H1 (cell line): ENCODE data around the gene PLIN4. TPM values are rescaled to one million over a fixed set of nuclear protein-coding genes. Genes with fewer than 3 reads are reported as not detected.
A peak's percentile ranks its signal among the peaks of the same experiment; 100 is the strongest.

Experiments
- CTCF ChIA-PET: fragments of 300-600 bp; sonication (Branson Sonifier 250); formaldehyde crosslinking; loops from one replicate; lab custom pipeline; 2021; ENCODE audit not compliant: partially characterized antibody; lab: Charles Lee
- POLR2A ChIA-PET: fragments of 300-600 bp; sonication (Branson Sonifier 250); formaldehyde crosslinking; loops from one replicate; lab custom pipeline; 2021; ENCODE audit warnings: inconsistent platforms; ENCODE audit not compliant: partially characterized antibody; lab: Charles Lee
- DNase-seq, 2 experiments: peaks; one replicate each; pipeline versions ENCODE4 v3.0.0 to v3.0.0-alpha.2; 2010 to 2022; ENCODE audit warnings: low spot score in 2 of 2, low read depth in 1 of 2, mixed read lengths in 1 of 2
- FAIRE-seq: peaks from 2 replicates; lab custom pipeline; 2011; peaks lifted over from hg19 to GRCh38; lab: Jason Lieb, UNC
- H2AFZ ChIP-seq: 2 replicates; pipeline ENCODE4 v1.8.1; 2012; ENCODE audit warnings: low read length, inconsistent platforms
- H2AK5ac ChIP-seq: 2 replicates; pipeline ENCODE4 v1.6.1; 2013; ENCODE audit warnings: low read depth, low read length
- H2BK120ac ChIP-seq: replicated peaks from 2 replicates; pipeline ENCODE3; 2013; ENCODE audit warnings: low read depth, low read length, inconsistent platforms
- H2BK12ac ChIP-seq: 2 replicates; pipeline ENCODE4 v1.6.1; 2013; ENCODE audit warnings: low read depth, low read length
- H2BK15ac ChIP-seq: 2 replicates; pipeline ENCODE4 v1.6.1; 2013; ENCODE audit warnings: low read length
- H2BK20ac ChIP-seq: 2 replicates; pipeline ENCODE4 v1.6.1; 2013; ENCODE audit warnings: low read length
- H2BK5ac ChIP-seq: 2 replicates; pipeline ENCODE4 v1.6.1; 2013; ENCODE audit warnings: low read depth, low read length
- H3K14ac ChIP-seq: 2 replicates; pipeline ENCODE4 v1.6.1; 2013; ENCODE audit warnings: inconsistent platforms; ENCODE audit not compliant: insufficient read length
- H3K18ac ChIP-seq: 2 replicates; pipeline ENCODE4 v1.6.1; 2013; ENCODE audit warnings: low read length; ENCODE audit errors: extremely low read depth
- H3K23ac ChIP-seq: 2 replicates; pipeline ENCODE4 v1.6.1; 2013; ENCODE audit warnings: inconsistent platforms; ENCODE audit not compliant: insufficient read length
- H3K23me2 ChIP-seq: 2 replicates; pipeline ENCODE4 v1.6.1; 2013; ENCODE audit warnings: low read depth, low read length
- H3K27ac ChIP-seq: 2 replicates; pipeline ENCODE4 v1.6.1; 2011; ENCODE audit warnings: low read depth, low read length, inconsistent platforms
- H3K27me3 ChIP-seq, 4 experiments: replicated peaks in 1 of 4; 1 replicate in 1 of 4; 2 replicates in 3 of 4; pipeline versions ENCODE4 v1.6.1 to v1.8.1; 2011 to 2013; ENCODE audit warnings: low read length in 3 of 4, mild to moderate bottlenecking in 3 of 4, inconsistent platforms in 2 of 4, mixed read lengths in 2 of 4, moderate library complexity in 1 of 4; ENCODE audit not compliant: control insufficient read depth in 3 of 4, insufficient read depth in 3 of 4; ENCODE audit errors: extremely low read depth in 1 of 4
- H3K36me3 ChIP-seq, 4 experiments: 2 replicates each; pipeline versions ENCODE4 v1.6.1 to v1.8.1; 2011 to 2013; ENCODE audit warnings: mild to moderate bottlenecking in 4 of 4, low read length in 3 of 4, moderate library complexity in 2 of 4, control low read depth in 1 of 4, inconsistent platforms in 1 of 4; ENCODE audit not compliant: insufficient read depth in 4 of 4, control insufficient read depth in 2 of 4
- H3K4ac ChIP-seq: replicated peaks from 2 replicates; pipeline ENCODE3; 2013; ENCODE audit warnings: low read length, low read depth, mixed read lengths, inconsistent platforms; ENCODE audit not compliant: insufficient read length
- H3K4me1 ChIP-seq, 4 experiments: replicated peaks in 1 of 4; 1 replicate in 1 of 4; 2 replicates in 3 of 4; pipeline versions ENCODE4 v1.6.1 to v1.8.1; 2011 to 2013; ENCODE audit warnings: low read length in 3 of 4, inconsistent platforms in 2 of 4, mixed read lengths in 1 of 4; ENCODE audit not compliant: insufficient read depth in 4 of 4, control insufficient read depth in 3 of 4
- H3K4me2 ChIP-seq, 2 experiments: 2 replicates each; pipeline versions ENCODE4 v1.6.1 to v1.8.1; 2011 to 2013; ENCODE audit warnings: low read depth in 2 of 2, low read length in 2 of 2, control low read depth in 1 of 2, inconsistent platforms in 1 of 2, mild to moderate bottlenecking in 1 of 2; ENCODE audit not compliant: insufficient read depth in 1 of 2
- H3K4me3 ChIP-seq, 4 experiments: fragments of 200-600, 300-600 bp in 1 of 4; sonication (generic), shearing (Covaris generic), sonication (Bioruptor Twin) in 1 of 4; 2 replicates each; pipeline versions ENCODE4 v1.5.1 to v1.8.1; 2011 to 2016; ENCODE audit warnings: low read length in 4 of 4, low read depth in 3 of 4, control low read depth in 2 of 4, inconsistent platforms in 2 of 4, mild to moderate bottlenecking in 2 of 4, mixed read lengths in 1 of 4, moderate library complexity in 1 of 4; ENCODE audit not compliant: insufficient read depth in 2 of 4; ENCODE audit errors: extremely low read depth in 1 of 4
- H3K56ac ChIP-seq: replicated peaks from 2 replicates; pipeline ENCODE3; 2013; ENCODE audit warnings: low read depth, mild to moderate bottlenecking, mixed read lengths, low read length, inconsistent platforms; ENCODE audit not compliant: insufficient read length
- H3K79me1 ChIP-seq: 2 replicates; pipeline ENCODE4 v1.6.1; 2013; ENCODE audit warnings: low read depth, low read length, control low read depth
- H3K79me2 ChIP-seq, 2 experiments: 2 replicates each; pipeline versions ENCODE4 v1.6.1 to v1.8.1; 2012 to 2013; ENCODE audit warnings: low read length in 2 of 2, mild to moderate bottlenecking in 2 of 2, inconsistent platforms in 1 of 2; ENCODE audit not compliant: insufficient read depth in 2 of 2, control insufficient read depth in 1 of 2
- H3K9ac ChIP-seq, 4 experiments: replicated peaks in 1 of 4; 1 replicate in 1 of 4; 2 replicates in 3 of 4; pipeline versions ENCODE4 v1.6.1 to v1.8.1; 2011 to 2013; ENCODE audit warnings: low read depth in 3 of 4, low read length in 3 of 4, control low read depth in 2 of 4, mild to moderate bottlenecking in 2 of 4, moderate library complexity in 2 of 4, inconsistent platforms in 1 of 4; ENCODE audit errors: extremely low read depth in 1 of 4
- H3K9me3 ChIP-seq, 2 experiments: 2 replicates each; pipeline versions ENCODE4 v1.6.1 to v1.8.1; 2012 to 2013; ENCODE audit warnings: mild to moderate bottlenecking in 2 of 2, moderate library complexity in 2 of 2, control low read depth in 1 of 2, inconsistent platforms in 1 of 2, low read depth in 1 of 2, low read length in 1 of 2, mixed read lengths in 1 of 2; ENCODE audit not compliant: insufficient read depth in 2 of 2
- H4K20me1 ChIP-seq, 2 experiments: replicated peaks in 1 of 2; 2 replicates each; pipeline versions ENCODE3 to v1.8.1; 2011 to 2013; ENCODE audit warnings: inconsistent platforms in 2 of 2, low read length in 2 of 2, mild to moderate bottlenecking in 1 of 2; ENCODE audit not compliant: insufficient read depth in 2 of 2, control insufficient read depth in 1 of 2
- H4K5ac ChIP-seq: 2 replicates; pipeline ENCODE4 v1.6.1; 2013; ENCODE audit warnings: low read length, low read depth, mixed read lengths, inconsistent platforms; ENCODE audit not compliant: insufficient read length
- H4K8ac ChIP-seq: 2 replicates; pipeline ENCODE4 v1.8.0; 2013; ENCODE audit warnings: mild to moderate bottlenecking, moderate library complexity, low read length, inconsistent platforms; ENCODE audit not compliant: insufficient read depth; ENCODE audit errors: extremely low read depth
- H4K91ac ChIP-seq: replicated peaks from 2 replicates; pipeline ENCODE3; 2013; ENCODE audit warnings: low read length, mixed read lengths, inconsistent platforms; ENCODE audit not compliant: insufficient read length
- ASH2L ChIP-seq: fragments of 200-600, 300-600 bp; sonication (generic); IDR thresholded peaks from one replicate; pipeline ENCODE4 v1.7.1; 2017; ENCODE audit warnings: low read length
- CHD1 ChIP-seq: IDR thresholded peaks from 2 replicates; pipeline ENCODE4 v1.6.1; 2012; ENCODE audit warnings: low read depth, low read length, improper control_type of control experiment
- CREB1 ChIP-seq: IDR thresholded peaks from 2 replicates; pipeline ENCODE4 v1.6.1; 2012; ENCODE audit warnings: inconsistent platforms
- HDAC2 ChIP-seq, 2 experiments: fragments of 300-600 bp in 1 of 2; sonication (generic) in 1 of 2; IDR thresholded peaks; 2 replicates each; pipeline ENCODE4 v1.6.1; 2011 to 2012; ENCODE audit warnings: low read depth in 2 of 2, low read length in 2 of 2, mild to moderate bottlenecking in 2 of 2, moderate library complexity in 2 of 2, borderline replicate concordance in 1 of 2, inconsistent platforms in 1 of 2
- HDAC6 ChIP-seq: IDR thresholded peaks from one replicate; pipeline ENCODE4 v1.7.1; 2012; ENCODE audit warnings: low read depth, mild to moderate bottlenecking, inconsistent platforms, low read length, moderate library complexity
- MAX ChIP-seq: IDR thresholded peaks from 2 replicates; pipeline ENCODE4 v1.6.1; 2012; ENCODE audit warnings: inconsistent platforms
- RAD21 ChIP-seq, 2 experiments: IDR thresholded peaks in 1 of 2; conservative IDR thresholded peaks in 1 of 2; 2 replicates each; pipeline ENCODE4 v1.6.1; 2011; ENCODE audit warnings: low read depth in 2 of 2, low read length in 2 of 2, improper control_type of control experiment in 1 of 2, inconsistent platforms in 1 of 2, mild to moderate bottlenecking in 1 of 2, moderate library complexity in 1 of 2
- RFX5 ChIP-seq: IDR thresholded peaks from 2 replicates; pipeline ENCODE4 v1.6.1; 2011; ENCODE audit warnings: low read depth, low read length, improper control_type of control experiment, borderline replicate concordance
- TCF12 ChIP-seq: IDR thresholded peaks from 2 replicates; pipeline ENCODE4 v1.6.1; 2011; ENCODE audit warnings: low read depth, mild to moderate bottlenecking, low read length
- WGBS, 2 experiments: shearing (Covaris generic) in 1 of 2; methylation state at CpG; one replicate each; pipeline versions ENCODE4 v1.1.6 to v1.1.7; 2013 to 2015; ENCODE audit warnings: low lambda C conversion rate in 2 of 2, mixed read lengths in 2 of 2, inconsistent platforms in 1 of 2, low coverage in 1 of 2, missing lambda C conversion rate in 1 of 2; ENCODE audit not compliant: insufficient replicate concordance in 2 of 2, insufficient coverage in 1 of 2, insufficient read length in 1 of 2; ENCODE audit errors: extremely low coverage in 1 of 2, missing lambda C conversion rate in 1 of 2; 5-methylcytosine and 5-hydroxymethylcytosine counted together
- polyA plus RNA-seq, 7 experiments: library from polyadenylated mRNA; depleted of rRNA in 3 of 7; stranded (reverse) in 5 of 7; unstranded in 2 of 7; fragments of >200 nt in 5 of 7; fragments of 200-250 nt in 2 of 7; gene quantifications; 1 replicate in 5 of 7; 2 replicates in 1 of 7; 4 replicates in 1 of 7; pipeline versions ENCODE4 v1.2.1 to v1.2.3, GENCODE V29; 2011 to 2013; ENCODE audit warnings: missing spikeins in 2 of 7, mixed read lengths in 2 of 7
- total RNA-seq: library from RNA; stranded (reverse); fragmentation: NEBNext Ultra II Directional; extraction: Animal tissue kit (Norgen Biotek cat#: 25700); gene quantifications from 2 replicates; pipeline ENCODE4 v1.2.1, GENCODE V29; 2021

Gene PLIN4
- total and polyA plus RNA-seq, 2 of the 8 experiments (the other 6 are each of a cell fraction or from before 2014, with no cell fraction given) = 0.35 to 0.45 TPM

- H4K20me1 ChIP-seq = peaks cover 18 to 27% of the 10 kb centered on the region in 2 experiments
- WGBS, 2 experiments = 34% methylated on average over 41 of the region's 44 CpGs; no CpG with 5 or more reads in 1 of the 2 experiments
- ChIA-PET CTCF (interaction anchor here (0.6 to 3.6 kb wide), 14 partner anchors 9 to 78 kb away, joined by 3 to 23 read pairs (median 5); partner anchors contain the start of gene PLIN5), POLR2A (no interaction called here)
- H3K18ac ChIP-seq = 0 out of 2 replicates have a peak overlapping the region, but pooled peaks have one; percentile 32
- H3K23me2 ChIP-seq = peaks cover 7% of the 10 kb centered on the region; the same call in 1 of the 2 replicates
- H2BK5ac ChIP-seq = no peak overlapping the region
- H2BK12ac ChIP-seq = 0 out of 2 replicates have a peak overlapping the region, but pooled peaks have one; percentile 39
- no peak overlapping the region for H3K4me3 ChIP-seq
- H2BK20ac ChIP-seq = no peak overlapping the region
- no peak overlapping the region for H3K4ac ChIP-seq
- H3K4me2 ChIP-seq = peak overlapping the region in 1 of 2 experiments; percentile 55; a peak in 2 of 4 replicates
- H3K4me1 ChIP-seq = peaks cover 0 to 7% (median 3%) of the 10 kb centered on the region in 4 experiments; a peak in 3 of 7 replicates
- peak overlapping the region; percentile 8; the same call in 1 of the 2 replicates for H4K8ac ChIP-seq
- H4K5ac ChIP-seq = no peak overlapping the region
- H3K27me3 ChIP-seq = no peaks in the 10 kb centered on the region
- H2BK15ac ChIP-seq = no peak overlapping the region
- DNase-seq (peak in 1 of 2 experiments; percentile 92), FAIRE-seq (no peak)
- no peak overlapping the region for H2BK120ac ChIP-seq
- no peak overlapping the region for H3K9ac ChIP-seq
- H3K27ac ChIP-seq = no peak overlapping the region
- H3K36me3 ChIP-seq = peaks cover 9 to 21% (median 17%) of the 10 kb centered on the region in 4 experiments; a peak in 5 of 8 replicates
- no peak overlapping the region for H2AFZ ChIP-seq
- no peak overlapping the region for H3K23ac ChIP-seq
- H3K56ac ChIP-seq = no peak overlapping the region
- no peaks in the 10 kb centered on the region for H3K9me3 ChIP-seq
- H3K79me2 ChIP-seq = no peaks in the 10 kb centered on the region
- no peak overlapping the region for H2AK5ac ChIP-seq
- H3K14ac ChIP-seq = no peak overlapping the region
- peaks cover 2% of the 10 kb centered on the region; the same call in 1 of the 2 replicates for H3K79me1 ChIP-seq
- H4K91ac ChIP-seq = no peak overlapping the region
- peak; percentile 40; the same call in 1 of the 2 replicates for TF ChIP-seq CREB1
- TF ChIP-seq HDAC6 = no peak
- no peak for TF ChIP-seq RFX5
- peak; percentile 48 to 58 for TF ChIP-seq RAD21 (IDR thresholded peaks at IDR 0.05 in 1 of 2, conservative IDR thresholded peaks at IDR 0.05 in 1 of 2; ENCODE audit: low read depth in 2 of 2, low read length in 2 of 2)
- 0 out of 4 replicates have a peak, but pooled peaks of 1 of the 2 experiments have one; percentile 31 for TF ChIP-seq HDAC2 (IDR thresholded peaks at IDR 0.05; ENCODE audit: borderline replicate concordance in 1 of 2, low read depth in 2 of 2, low read length in 2 of 2)
- TF ChIP-seq MAX = no peak
- no peak for TF ChIP-seq CHD1
- TF ChIP-seq TCF12 = no peak
- no peak for TF ChIP-seq ASH2L
These were observed 40.0 kb upstream of the PLIN4 start for GRCh38 chr19:4557971-4558941.
